HG03558 (cell line): ENCODE data around the gene ZFPM1.

Source experiments
- ATAC-seq: cut with Tn5 transposase; IDR thresholded peaks from one replicate; pipeline ENCODE4 v1.9.1; 2021; ENCODE audit warnings: moderate number of reproducible peaks; ENCODE audit not compliant: unreplicated experiment; ENCODE audit errors: extremely low read depth

Gene ZFPM1

DNA sequence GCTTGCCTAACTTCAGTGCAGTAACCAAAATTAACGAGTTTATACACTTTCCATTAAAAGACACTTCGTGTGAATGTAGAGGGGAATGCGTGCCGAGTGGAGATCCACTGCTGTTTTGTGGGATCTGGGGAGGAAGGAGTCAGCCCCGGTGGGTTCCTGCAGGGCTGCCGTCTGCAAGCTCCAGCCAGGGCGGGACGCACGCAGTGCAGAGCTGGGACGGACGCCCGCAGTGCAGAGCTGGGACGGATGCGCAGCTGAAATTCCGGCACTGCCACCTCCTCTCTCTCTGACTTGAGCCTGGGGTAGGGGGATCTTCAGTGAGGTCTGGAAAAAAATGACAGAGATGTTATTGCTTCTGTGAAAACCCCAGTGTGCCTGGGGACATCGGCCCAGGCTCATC, 100.7 kb downstream of the ZFPM1 start:
- ATAC-seq: no peak

DNA sequence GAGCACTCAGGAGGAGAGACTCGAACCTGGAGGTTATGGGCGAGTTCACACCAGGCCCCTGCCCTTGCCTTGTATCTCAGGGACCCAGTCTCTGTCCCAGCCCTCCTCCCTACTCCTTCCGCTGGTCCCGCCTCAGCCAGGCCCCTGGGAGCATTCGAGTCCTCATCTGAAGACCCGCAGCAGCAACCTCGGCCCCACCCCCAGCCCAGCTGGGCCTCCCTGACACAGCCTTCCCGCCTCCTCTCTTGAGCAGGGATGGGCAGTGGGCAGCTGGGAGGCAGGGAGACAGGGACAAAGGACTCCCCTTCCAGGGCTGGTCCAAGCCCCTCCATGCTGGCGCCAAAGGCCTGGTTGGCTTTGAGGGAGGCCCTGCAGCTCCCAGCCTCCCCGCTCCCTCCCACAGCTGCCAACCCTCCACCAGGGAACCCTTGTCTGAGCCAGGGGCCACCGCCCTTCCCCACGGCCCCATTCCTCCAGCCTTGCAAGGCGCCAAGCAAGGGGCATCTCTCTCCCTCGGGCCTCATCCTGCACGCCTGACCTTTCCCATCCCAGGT, 101.7 kb downstream of the ZFPM1 start:
- no peak for ATAC-seq

DNA sequence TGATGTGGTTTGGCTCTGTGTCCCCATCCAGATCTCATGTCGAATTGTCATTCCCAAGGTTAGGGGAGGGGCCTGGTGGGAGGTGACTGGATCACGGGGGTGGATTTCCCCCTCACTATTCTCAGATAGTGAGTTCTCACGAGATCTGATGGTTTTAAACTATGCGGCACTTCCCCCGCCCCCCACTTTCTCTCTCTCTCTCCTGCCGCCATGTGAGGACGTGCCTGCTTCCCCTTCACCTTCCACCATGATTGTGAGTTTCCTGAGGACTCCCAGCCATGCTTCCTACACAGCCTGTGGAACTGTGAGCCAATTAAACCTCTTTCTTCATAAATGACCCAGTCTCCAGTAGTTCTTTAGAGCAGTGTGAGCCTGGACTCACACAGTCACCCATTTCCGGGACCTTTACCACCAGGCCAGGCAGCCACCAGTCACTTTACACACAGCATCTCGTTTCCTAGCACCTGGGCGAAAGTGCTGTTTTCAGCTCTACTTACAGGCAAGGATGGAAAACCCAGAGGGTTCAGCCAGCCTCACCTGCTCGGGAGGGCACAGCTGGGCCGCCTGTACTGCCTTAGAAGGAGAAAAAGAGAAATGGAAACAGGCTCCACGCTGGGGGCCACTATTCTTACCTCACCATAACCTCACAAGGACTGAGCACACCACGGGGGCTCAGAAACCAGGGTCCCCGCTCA, 103.4 kb downstream of the ZFPM1 start:
- no peak for ATAC-seq

DNA sequence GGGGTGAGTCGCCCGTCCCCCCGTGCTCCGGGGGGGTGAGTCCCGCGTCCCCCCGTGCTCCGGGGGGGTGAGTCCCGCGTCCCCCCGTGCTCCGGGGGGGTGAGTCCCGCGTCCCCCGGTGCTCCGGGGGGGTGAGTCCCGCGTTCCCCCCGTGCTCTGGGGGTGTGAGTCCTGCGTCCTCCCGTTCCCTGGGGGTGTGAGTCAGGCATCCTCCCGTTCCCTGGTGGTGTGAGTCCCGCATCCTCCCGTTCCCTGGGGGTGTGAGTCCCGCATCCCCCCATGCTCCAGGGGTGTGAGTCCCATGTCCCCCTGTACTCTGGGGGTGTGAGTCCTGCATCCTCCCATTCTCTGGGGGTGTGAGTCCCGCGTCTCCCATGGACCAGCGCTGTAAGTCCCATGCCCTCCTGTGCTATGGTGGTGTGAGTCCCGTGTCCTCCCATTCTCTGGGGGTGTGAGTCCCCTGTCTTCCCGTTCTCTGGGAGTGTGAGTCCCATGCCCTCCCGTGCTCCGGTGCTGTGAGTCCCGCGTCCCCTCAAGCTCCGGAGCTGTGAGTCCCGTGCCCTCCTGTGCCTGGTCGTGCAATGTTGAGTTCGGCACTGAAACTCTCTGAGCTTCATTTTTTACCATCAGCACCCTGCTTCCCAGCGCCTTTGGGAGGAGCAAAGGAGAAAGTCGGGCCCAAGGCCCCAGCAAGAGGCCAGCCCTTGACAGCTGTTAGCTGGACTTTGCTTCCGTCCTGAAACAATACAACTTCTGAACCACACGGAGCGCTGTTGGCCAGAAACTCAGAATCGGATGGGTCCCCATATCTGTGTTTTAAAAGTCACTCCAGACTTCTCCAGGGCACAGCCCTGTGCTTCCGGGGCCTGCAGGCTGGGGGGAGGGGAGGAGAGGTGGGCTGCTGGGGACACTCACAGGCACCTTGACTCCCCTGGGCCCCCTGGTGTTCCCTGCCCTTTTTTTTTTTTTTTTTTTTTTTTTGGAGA, 105.7 kb downstream of the ZFPM1 start:
- ATAC-seq: no peak

DNA sequence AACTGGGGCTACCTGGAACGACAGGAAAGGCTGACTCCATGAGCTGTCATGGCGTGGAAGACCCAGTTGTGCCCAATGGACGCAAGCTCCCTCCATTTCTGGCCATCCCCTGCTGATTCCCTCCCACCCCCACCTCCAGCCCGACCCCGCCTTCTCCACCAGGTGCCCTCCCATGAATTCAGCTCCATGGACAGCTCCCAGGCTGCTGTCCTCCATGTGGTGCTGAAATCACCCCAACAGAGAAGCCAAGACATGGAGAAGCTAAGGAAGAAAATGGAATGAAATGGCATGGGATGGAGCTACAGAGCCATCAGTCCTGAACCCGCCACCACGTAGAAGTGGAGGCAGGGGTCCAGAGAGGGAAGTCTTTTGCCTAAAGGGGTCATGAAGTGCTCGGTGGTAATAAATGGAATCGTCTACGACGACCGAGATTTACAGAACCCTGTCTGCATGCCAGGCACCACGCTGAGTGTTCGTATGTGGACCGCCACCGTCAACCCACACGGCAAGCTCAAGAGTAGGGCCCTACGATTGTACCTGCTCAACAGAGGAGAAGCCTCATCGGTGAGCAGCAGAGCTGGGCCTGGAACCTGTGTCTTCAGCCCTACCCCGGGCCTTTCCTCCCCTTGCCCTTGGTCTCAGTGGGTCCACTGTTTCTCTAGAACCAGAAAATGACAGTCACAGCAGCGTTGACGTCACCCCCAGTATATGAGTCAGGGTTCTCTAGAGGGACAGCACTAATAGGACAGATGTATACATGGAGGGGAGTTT, 107.8 kb downstream of the ZFPM1 start:
- no peak for ATAC-seq

DNA sequence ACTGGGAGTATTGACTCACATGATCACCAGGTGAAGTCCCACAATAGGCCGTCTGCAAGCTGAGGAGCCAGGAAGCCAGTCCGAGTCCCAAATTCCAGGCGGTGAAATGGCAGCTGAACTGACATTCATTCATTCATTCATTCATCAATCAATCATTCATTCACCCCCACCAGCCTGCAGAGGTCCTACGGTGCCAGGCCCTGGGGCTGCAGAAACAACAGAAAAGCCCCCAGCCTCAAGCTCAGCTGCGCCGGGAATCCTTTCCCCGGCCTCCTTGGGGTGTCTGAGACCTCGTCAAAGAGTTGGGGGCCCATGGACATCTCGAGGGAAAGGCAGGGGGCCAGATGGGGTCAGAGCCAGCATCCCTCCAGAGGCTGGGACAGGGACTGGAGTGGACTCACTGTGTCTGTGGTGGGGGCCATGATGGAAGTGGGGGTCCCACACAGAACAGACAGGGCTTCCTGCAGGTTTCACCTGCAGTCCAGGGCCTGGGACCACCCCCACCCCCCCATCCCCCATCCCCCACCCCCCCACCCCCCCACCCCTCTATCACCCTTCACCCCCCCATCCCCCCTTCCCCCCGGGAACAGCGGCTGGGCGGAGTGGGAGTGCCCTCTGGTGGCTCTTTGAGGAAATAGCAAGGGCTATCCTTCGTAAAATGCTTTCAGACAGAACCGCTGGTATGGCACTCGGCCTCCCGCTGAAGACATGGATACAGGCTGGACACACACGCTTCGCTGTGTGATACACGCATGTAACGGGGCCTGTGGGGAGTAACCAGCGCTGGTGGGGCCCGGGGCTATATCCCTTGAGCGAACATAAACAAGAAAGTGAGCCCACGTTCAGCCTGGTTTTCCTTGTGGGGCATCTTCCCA, 108.6 kb downstream of the ZFPM1 start:
- ATAC-seq: no peak

DNA sequence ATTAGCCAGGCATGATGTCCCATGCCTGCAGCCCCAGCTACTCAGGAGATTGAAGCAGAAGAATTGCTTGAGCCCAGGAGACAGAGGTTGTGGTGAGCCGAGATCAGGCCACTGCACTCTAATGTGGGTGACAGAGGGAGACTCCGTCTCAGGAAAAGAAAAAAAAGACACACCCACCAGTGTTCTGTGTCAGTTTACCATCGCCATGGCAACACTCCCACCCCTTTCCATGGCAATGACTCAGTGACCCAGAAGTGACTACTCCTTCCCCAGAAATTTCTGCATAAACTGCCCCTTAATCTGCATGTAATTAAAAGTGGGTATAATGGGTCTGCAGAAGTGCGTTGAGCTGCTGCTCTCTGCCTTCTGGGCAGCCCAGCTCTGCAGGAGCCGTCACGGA, 113.1 kb downstream of the ZFPM1 start:
- ATAC-seq: no peak

DNA sequence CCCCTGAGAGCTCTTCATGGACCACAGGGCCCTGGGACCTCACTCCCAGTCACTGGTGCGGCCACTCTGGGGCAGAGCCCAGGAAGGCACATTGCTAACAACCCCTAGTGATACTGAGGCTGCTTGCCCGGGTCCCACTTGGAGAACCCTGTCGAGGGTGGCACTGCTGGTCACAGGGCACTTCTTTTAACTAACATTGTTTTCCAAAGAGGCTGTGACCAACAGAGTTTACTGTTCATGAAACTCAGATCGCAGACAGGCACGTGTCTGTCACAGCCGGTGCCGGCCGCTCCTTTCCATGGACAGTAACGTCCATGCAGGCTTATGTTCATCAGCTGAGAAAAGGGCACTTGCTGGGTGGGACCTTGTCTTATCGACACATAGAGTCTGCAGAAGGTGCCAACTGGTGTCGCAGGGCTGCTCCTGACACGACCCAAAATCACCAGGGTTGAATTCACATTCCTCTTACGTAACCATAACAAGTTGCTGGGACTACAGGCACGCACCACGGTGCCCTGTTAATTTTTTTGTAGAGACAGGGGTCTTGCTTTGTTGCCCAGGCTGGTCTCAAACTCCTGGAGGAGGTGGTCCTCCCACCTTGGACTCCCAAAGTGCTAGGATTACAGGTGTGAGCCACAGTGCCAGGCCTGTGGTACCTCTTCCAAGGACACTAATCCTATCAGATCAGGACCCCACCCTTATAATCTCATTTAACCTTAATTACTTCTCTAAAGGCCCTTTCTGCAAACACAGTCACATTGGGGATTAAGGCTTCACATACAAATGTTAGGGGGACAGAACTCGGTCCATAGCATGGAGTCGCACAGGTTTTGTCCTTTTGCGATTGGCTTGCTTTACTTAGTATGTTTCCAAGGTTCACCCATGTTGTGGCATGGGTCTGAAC, 115.9 kb downstream of the ZFPM1 start:
- ATAC-seq: no peak

DNA sequence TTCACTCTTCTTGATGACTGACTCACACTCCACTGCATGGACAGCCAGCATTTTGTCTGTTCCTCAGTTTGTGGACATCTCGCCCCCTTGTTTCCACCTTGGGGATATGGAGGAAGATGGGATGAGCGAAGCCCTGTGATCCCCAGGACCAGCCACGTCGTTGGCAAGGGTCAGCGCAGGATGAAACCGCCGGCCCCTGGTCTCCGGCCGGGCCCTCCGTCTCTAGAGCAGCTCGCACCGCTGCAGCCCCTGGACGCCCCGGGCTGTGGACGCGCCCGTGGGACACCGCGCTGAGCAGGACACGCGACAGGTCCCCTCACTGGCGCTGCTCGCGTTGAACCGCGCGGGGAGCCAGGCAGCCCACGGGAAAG, 116.5 kb downstream of the ZFPM1 start:
- no peak for ATAC-seq

DNA sequence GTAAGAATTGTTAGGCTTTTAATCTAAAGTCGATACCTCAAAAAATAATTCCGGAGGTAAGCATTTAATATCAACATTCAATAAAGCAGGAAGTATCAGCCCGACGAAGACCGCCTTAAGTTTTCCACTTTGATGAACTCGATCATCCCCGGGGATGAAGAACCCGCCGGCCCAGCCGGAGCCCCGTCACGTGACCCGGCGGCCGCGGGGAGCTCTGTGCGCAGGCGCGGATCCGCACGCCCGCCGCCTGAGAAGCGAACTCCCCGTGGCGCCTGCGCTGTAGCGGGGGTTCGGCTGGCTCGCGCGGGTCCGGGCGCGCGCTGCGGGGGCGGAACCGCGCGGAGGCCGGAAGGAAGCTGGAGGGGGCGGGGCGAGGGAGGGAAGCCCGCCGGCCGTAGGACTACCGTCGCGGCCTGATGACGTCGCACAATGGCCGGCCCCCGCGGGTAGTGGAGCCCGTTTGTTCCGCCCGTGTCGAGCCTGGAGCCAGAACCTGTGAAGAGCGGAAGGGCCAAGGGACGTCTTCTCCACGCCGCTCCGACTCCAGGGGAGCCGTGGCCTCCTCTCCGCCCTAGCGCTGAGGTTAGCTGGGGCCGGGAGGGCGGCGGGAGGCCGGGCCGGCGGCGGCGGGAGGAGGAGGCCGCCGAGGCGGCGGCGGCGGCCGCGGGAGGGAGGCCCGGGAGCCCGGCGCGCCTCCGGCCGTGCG, 117.1 kb downstream of the ZFPM1 start, which contains the start of gene ZC3H18:
Gene ZC3H18 (plus strand): TSS at position 419 of the 706 bp plus-strand sequence. CDS start 6,721 bp downstream, outside the sequence.
- ATAC-seq: no peak

DNA sequence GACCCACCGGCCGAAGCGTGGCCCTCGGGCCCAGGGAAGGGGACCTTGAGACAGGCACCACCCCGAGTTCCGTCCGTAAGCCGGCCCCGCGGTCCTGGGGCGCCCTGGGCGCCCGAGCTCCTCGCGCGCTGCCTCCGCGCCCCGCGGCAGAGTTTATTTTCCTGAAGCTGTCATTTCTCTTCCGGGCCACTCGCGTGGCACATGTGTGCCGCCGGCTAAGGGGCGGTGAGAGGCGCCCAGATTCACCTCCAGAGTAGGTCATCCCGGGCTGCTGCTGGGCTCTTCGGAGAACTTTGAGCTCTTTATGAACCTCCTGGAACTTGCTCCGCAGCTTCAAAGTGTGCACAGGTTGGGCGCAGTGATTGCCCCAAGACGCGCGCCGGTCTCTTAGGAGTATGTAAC, 117.6 kb downstream of the ZFPM1 start:
- no peak for ATAC-seq

DNA sequence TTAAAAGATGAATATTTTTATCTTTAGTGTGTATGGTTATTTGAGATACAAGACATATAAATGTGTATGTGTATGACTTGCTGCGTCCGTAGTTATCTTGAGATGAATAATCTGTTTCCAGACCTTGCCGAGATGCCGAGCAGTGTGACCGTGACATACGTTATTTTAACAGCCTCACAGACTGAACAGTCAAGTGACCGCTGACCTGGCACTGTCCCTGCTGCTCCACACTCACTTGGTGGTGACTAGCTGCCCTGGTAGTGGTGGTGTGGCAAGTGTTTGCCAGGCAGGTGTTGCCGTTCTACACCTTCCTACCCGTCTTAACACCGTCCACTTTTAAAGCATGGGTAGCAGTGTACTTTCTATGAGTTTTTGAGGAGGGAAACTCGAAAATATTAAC, 122.2 kb downstream of the ZFPM1 start:
- ATAC-seq: no peak

DNA sequence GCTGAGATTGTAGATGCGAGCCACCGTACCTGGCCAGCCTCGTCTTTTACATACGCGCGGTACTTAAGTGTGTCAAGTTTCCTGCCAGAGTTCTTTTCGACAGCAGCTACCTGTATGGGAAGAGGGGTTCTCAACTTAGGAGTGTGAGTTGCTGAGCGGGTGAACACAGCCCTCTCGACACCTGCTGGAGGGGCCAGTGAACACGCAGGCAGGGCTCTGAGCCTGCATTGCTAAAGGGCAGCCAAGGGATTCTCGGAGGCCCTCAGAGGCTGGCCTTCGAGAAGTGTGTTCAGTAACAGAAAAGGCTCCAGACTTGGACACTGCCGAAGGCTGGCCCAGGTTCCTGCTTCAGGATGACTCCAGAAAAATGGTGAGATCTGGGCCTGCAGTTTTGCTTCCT, 123.2 kb downstream of the ZFPM1 start:
- ATAC-seq: no peak

DNA sequence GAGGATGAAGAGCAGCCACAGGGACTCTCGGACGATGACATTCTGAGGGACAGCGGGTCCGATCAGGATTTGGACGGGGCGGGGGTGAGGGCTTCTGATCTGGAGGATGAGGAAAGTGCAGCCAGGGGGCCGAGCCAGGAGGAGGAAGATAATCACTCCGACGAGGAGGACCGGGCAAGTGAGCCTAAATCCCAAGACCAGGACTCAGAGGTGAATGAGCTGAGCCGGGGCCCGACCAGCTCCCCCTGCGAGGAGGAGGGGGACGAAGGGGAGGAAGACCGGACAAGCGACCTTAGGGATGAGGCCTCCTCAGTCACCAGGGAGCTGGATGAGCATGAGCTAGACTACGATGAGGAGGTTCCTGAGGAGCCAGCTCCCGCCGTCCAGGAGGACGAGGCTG, 124.1 kb downstream of the ZFPM1 start:
- no peak for ATAC-seq

DNA sequence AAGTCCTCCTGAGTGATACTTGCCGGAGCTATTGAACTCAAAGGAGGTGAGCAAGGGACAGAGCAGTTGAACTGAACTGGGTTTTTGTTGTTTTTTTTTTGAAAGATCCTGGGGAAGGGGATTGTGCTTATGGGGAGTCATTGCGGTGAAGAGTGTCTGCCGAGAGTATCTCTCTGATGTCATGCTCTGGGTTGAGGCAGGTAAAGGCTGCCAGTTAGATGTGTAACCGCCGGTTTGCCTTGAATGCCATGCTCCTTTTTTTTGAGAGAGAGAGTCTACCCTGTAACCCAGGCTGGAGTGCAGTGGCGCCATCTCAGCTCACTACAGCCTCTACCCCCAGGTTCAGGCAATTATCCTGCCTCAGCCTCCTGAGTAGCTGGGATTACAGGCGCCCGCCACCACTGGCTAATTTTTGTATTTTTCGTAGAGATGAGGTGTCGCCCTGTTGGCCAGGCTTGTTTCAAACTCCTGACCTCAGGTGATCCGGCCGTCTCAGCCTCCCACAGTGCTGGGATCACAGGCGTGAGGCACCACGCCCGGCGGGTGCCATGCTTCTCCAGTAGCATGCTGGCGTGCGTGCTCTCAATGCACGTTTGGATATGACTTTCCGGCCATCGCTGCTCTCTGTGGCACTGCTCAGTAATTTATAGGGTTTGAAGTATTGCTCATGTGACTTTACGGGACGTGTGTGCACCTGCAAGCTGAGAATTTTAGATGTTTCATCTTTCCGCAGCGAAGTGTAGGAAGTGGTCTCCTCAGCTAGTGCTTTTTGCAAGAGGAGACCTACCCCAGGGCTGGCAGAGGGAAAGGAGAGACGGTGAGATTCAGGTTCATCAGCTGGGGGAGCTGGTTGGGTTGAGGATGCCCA, 125.6 kb downstream of the ZFPM1 start:
- ATAC-seq: no peak

DNA sequence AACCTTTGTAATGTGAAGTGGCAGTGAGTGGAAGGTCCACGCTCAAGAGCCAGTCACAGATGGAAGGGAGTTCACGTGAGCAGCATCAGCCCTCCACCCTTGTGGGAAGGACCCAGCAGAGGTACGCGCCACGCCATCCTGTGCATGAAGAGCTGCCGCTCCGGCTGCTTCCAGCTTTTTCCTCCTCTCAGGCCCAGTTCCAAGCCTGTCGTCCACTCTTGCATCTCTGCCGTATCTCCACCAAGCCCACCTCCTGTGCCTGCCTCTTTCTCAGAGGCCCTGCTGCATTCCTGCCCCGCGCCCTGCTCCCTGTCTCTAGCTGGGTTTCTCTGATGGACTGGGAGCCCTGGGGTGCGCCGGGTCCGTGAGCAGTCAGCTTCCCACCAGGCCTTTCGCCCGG, 127.3 kb downstream of the ZFPM1 start:
- ATAC-seq: no peak

DNA sequence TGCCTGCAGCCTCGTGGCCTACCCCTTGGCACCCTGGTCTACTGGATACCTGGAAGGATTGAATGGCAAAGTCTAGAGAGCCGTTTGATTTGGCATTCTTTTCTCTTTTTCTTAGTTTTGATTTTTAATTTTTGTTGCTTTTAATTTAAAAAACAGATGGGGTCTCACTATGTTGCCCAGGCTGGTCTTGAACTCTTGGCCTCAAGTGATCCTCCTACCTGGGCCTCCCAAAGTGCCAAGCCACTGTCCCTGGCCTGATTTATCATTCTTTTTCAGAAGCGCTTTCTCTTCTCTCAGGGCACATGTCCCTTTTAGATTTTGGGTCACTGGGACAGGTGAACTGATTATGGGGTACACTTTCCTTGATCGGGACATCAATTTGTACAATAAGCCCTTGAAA, 128.0 kb downstream of the ZFPM1 start:
- ATAC-seq: no peak
